Measurements from ENCODE around the gene TRIO. TPM values are rescaled to one million over a fixed set of nuclear protein-coding genes. Genes with fewer than 3 reads are reported as not detected.

Gene TRIO
- total RNA-seq, 1 experiment from 2014 or later, result 68.4 TPM

DNA sequence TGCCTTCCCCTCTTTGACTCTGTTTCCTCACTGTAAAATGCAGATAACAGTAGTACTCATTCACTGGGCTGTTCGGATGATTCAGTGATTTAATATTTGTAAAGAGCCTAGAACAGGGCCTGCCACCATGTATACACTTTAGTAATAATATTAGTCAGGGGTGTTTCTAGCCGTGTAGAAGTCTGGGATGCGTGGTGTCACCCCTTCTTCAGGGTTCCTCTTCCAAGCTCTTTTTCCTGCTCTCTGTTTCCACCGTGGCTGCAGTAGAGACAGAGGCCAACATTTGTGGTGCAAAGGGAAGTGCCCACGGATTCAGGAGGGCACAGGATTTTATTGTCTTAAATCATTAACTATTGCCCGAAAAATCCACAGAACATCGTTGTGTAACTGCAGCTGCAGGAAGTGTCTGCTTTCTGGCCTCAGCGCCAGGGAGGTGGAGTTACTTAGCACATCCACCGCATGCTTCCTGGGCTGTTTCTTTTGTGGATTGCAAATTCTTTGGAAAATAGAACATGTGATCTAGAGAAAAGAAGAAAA lies 61.7 kb downstream of the TRIO start:
- H3K9ac ChIP-seq (ENCODE audit: low read length), result no peak overlapping the region
- ChIA-PET RAD21 (ENCODE audit: low non-redundant PET in 1 of 2, low total read pairs in 2 of 2, uncharacterized antibody in 2 of 2, unreplicated experiment in 2 of 2) (no interaction called here), POLR2A (no interaction called here), CTCF (no interaction called here)
- ATAC-seq (no peak), DNase-seq (ENCODE audit: low read depth, low spot score) (no peak)
- intact Hi-C loops (cut with micrococcal nuclease), result no loop called here
- TF ChIP-seq ZNF274 (IDR thresholded peaks at IDR 0.05; ENCODE audit: low read depth, low read length) (no peak), CBX3 (IDR thresholded peaks at IDR 0.05; ENCODE audit: low read depth) (no peak), ZFX (IDR thresholded peaks at IDR 0.05) (no peak)
- no peaks in the 10 kb centered on the region for H3K36me3 ChIP-seq (ENCODE audit: control insufficient read depth in 1 of 2, insufficient read depth in 2 of 2, low read length in 2 of 2)
- H2AFZ ChIP-seq (ENCODE audit: low read depth, low read length, poor library complexity, severe bottlenecking), result no peak overlapping the region
- peaks cover 0 to 11% of the 10 kb centered on the region in 2 experiments; a peak in 3 of 4 replicates for H3K4me1 ChIP-seq (ENCODE audit: control insufficient read depth in 1 of 2, insufficient read depth in 2 of 2, low read length in 2 of 2)
- peaks cover 98% of the 10 kb centered on the region for H3K79me2 ChIP-seq (ENCODE audit: insufficient read depth, low read length)
- H4K20me1 ChIP-seq (ENCODE audit: insufficient read depth), result peaks cover 3% of the 10 kb centered on the region; the same call in 1 of the 2 replicates
- no peak overlapping the region for H3K4me3 ChIP-seq (replicated peaks in 1 of 2; ENCODE audit: low read depth in 1 of 2, low read length in 2 of 2)
- H3K27me3 ChIP-seq (ENCODE audit: insufficient read depth, low read length), result no peaks in the 10 kb centered on the region
- no TSS peak for BruUV-seq (replicated peaks)
- no peaks in the 10 kb centered on the region for H3K9me3 ChIP-seq (ENCODE audit: control insufficient read depth in 1 of 2, insufficient read depth in 1 of 2, low read depth in 1 of 2, low read length in 2 of 2)
- H3K27ac ChIP-seq (ENCODE audit: low read depth, low read length), result no peak overlapping the region
- no peaks in the 10 kb centered on the region for H3K9me2 ChIP-seq (ENCODE audit: insufficient read depth)
- H3K4me2 ChIP-seq (ENCODE audit: low read length), result no peak overlapping the region

DNA sequence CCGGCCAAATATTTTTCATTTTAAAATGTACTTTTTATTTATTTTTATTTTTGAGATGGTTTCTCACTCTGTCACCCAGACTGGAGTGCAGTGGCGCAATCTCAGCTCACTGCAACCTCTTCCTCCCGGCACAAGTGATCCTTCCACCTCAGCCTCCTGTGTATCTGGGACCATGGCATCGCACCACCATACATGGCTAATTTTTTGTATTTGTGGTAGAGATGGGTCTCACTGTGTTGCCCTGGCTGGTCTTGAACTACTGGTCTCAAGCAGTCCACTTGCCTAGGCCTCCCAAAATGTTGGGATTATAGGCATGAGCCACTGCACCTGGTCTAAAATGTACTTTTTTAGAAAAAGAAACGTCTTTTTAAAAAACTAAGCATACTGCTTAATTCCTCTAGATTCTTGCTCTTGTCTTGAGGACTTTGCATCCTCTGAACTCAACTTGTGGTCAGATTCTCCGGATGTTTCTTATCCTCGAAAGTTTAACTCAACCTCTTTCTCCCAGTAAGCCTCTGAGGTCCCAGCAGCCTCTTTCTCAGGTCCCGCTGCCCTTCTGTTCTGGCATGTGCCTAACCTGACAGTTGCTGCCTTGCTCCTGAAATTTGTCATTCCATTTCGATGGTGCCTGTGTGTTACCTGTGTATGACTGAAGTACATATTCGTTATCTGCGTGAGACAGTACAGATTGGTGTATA lies 63.0 kb downstream of the TRIO start:
- ChIA-PET CTCF (no interaction called here), POLR2A (no interaction called here), RAD21 (ENCODE audit: low non-redundant PET in 1 of 2, low total read pairs in 2 of 2, uncharacterized antibody in 2 of 2, unreplicated experiment in 2 of 2) (no interaction called here)
- no peaks in the 10 kb centered on the region for H3K9me3 ChIP-seq (ENCODE audit: control insufficient read depth in 1 of 2, insufficient read depth in 1 of 2, low read depth in 1 of 2, low read length in 2 of 2)
- BruUV-seq (replicated peaks), result no TSS peak
- peaks cover 98% of the 10 kb centered on the region for H3K79me2 ChIP-seq (ENCODE audit: insufficient read depth, low read length)
- no peak overlapping the region for H3K4me3 ChIP-seq (replicated peaks in 1 of 2; ENCODE audit: low read depth in 1 of 2, low read length in 2 of 2)
- no peak overlapping the region for H3K27ac ChIP-seq (ENCODE audit: low read depth, low read length)
- intact Hi-C loops (cut with micrococcal nuclease), result no loop called here
- no peak overlapping the region for H3K4me2 ChIP-seq (ENCODE audit: low read length)
- no peaks in the 10 kb centered on the region for H3K27me3 ChIP-seq (ENCODE audit: insufficient read depth, low read length)
- ATAC-seq (no peak), DNase-seq (ENCODE audit: low read depth, low spot score) (no peak)
- H3K4me1 ChIP-seq (ENCODE audit: control insufficient read depth in 1 of 2, insufficient read depth in 2 of 2, low read length in 2 of 2), result peaks cover 0 to 7% of the 10 kb centered on the region in 2 experiments; a peak in 2 of 4 replicates
- H4K20me1 ChIP-seq (ENCODE audit: insufficient read depth), result peaks cover 3% of the 10 kb centered on the region; the same call in 1 of the 2 replicates
- H3K9ac ChIP-seq (ENCODE audit: low read length), result no peak overlapping the region
- H3K36me3 ChIP-seq (ENCODE audit: control insufficient read depth in 1 of 2, insufficient read depth in 2 of 2, low read length in 2 of 2), result no peaks in the 10 kb centered on the region
- no peaks in the 10 kb centered on the region for H3K9me2 ChIP-seq (ENCODE audit: insufficient read depth)
- no peak overlapping the region for H2AFZ ChIP-seq (ENCODE audit: low read depth, low read length, poor library complexity, severe bottlenecking)
- TF ChIP-seq YY1 (IDR thresholded peaks at IDR 0.05; ENCODE audit: extremely low read depth, insufficient replicate concordance, low read depth, low read length) (no peak), EGR1 (IDR thresholded peaks at IDR 0.05; ENCODE audit: low read depth) (no peak), EZH2 (IDR thresholded peaks at IDR 0.05) (no peak), FOSL1 (IDR thresholded peaks at IDR 0.05; ENCODE audit: low read depth) (no peak), ZNF274 (IDR thresholded peaks at IDR 0.05; ENCODE audit: low read depth, low read length) (no peak), POLR2A (IDR thresholded peaks at IDR 0.05; ENCODE audit: borderline replicate concordance, extremely low read depth, insufficient read depth, insufficient read length) (no peak), JUND (IDR thresholded peaks at IDR 0.05) (no peak), CBX3 (IDR thresholded peaks at IDR 0.05; ENCODE audit: low read depth) (no peak), POLR2AphosphoS5 (IDR thresholded peaks at IDR 0.05; ENCODE audit: low read depth, low read length) (no peak), ZBTB33 (IDR thresholded peaks at IDR 0.05; ENCODE audit: extremely low read depth, insufficient replicate concordance, low read length) (no peak), SP1 (IDR thresholded peaks at IDR 0.05; ENCODE audit: low read depth) (no peak), SIN3A (IDR thresholded peaks at IDR 0.05; ENCODE audit: low read depth) (no peak)
- TF ChIP-seq, protein P1, sequence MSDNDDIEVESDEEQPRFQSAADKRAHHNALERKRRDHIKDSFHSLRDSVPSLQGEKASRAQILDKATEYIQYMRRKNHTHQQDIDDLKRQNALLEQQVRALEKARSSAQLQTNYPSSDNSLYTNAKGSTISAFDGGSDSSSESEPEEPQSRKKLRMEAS (IDR thresholded peaks at IDR 0.05), result no peak
- TF ChIP-seq, protein P2, sequence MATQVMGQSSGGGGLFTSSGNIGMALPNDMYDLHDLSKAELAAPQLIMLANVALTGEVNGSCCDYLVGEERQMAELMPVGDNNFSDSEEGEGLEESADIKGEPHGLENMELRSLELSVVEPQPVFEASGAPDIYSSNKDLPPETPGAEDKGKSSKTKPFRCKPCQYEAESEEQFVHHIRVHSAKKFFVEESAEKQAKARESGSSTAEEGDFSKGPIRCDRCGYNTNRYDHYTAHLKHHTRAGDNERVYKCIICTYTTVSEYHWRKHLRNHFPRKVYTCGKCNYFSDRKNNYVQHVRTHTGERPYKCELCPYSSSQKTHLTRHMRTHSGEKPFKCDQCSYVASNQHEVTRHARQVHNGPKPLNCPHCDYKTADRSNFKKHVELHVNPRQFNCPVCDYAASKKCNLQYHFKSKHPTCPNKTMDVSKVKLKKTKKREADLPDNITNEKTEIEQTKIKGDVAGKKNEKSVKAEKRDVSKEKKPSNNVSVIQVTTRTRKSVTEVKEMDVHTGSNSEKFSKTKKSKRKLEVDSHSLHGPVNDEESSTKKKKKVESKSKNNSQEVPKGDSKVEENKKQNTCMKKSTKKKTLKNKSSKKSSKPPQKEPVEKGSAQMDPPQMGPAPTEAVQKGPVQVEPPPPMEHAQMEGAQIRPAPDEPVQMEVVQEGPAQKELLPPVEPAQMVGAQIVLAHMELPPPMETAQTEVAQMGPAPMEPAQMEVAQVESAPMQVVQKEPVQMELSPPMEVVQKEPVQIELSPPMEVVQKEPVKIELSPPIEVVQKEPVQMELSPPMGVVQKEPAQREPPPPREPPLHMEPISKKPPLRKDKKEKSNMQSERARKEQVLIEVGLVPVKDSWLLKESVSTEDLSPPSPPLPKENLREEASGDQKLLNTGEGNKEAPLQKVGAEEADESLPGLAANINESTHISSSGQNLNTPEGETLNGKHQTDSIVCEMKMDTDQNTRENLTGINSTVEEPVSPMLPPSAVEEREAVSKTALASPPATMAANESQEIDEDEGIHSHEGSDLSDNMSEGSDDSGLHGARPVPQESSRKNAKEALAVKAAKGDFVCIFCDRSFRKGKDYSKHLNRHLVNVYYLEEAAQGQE (IDR thresholded peaks at IDR 0.05; ENCODE audit: low read depth), result no peak

Measured in HCT116 (cell line).